Psoas muscle (tissue), 8 donors: ENCODE data around the gene MUC3A. TPM values are rescaled to one million over a fixed set of nuclear protein-coding genes. Genes with fewer than 3 reads are reported as not detected.
"Not testable (repeated sequence)": the region's sequence is repeated elsewhere in the genome, so short reads cannot be mapped to it uniquely, and the experiment has no call there.

ENCODE experiments used
- ATAC-seq, 4 donors: fragments of 200-7000 bp; cut with Tn5 transposase; one replicate each; pipeline ENCODE4 v1.9.1; 2020; ENCODE audit warnings: moderate library complexity in 3 of 4, mild to moderate bottlenecking in 2 of 4
- DNase-seq, 2 donors: peaks; one replicate each; pipeline ENCODE4 v3.0.0-alpha.2; 2020
- H3K27ac ChIP-seq: fragments of 200-600 bp; one replicate; pipeline ENCODE4 v1.8.0; 2022
- H3K27me3 ChIP-seq, 3 donors: fragments of 200-600 bp in 1 of 3; one replicate each; pipeline versions ENCODE4 v1.6.1 to v1.8.0; 2013 to 2022; ENCODE audit warnings: low read length in 2 of 3, mild to moderate bottlenecking in 2 of 3, moderate library complexity in 1 of 3; ENCODE audit not compliant: insufficient read depth in 3 of 3
- H3K36me3 ChIP-seq, 2 donors: fragments of 200-600 bp in 1 of 2; one replicate each; pipeline versions ENCODE4 v1.6.1 to v1.8.0; 2013 to 2022; ENCODE audit warnings: low read depth in 1 of 2, mild to moderate bottlenecking in 1 of 2, moderate library complexity in 1 of 2; ENCODE audit not compliant: insufficient read depth in 1 of 2
- H3K4me1 ChIP-seq: fragments of 200-600 bp; one replicate; pipeline ENCODE4 v1.8.0; 2022
- H3K4me3 ChIP-seq: fragments of 200-600 bp; one replicate; pipeline ENCODE4 v1.8.0; 2022; ENCODE audit warnings: mild to moderate bottlenecking
- H3K9me3 ChIP-seq: fragments of 200-600 bp; one replicate; pipeline ENCODE4 v1.8.0; 2022
- CTCF ChIP-seq: fragments of 200-600 bp; IDR thresholded peaks from one replicate; pipeline ENCODE4 v1.8.0; 2022; ENCODE audit warnings: antibody characterized with exemption
- WGBS, 3 donors: extraction: QIAGEN DNeasy Blood & Tissue Kit; methylation state at CpG; one replicate each; pipeline versions ENCODE4 v1.1.6 to v1.1.7; 2013; 5-methylcytosine and 5-hydroxymethylcytosine counted together
- intact Hi-C, 2 donors: fragments of 100-400 bp; cut with DNase I; formaldehyde crosslinking; loops; one replicate each; pipeline versions ENCODE4 v1.11.0 to v1.14.2; 2022
- polyA plus RNA-seq, 3 donors: library from polyadenylated mRNA; stranded (reverse); fragments of 200-250 nt; gene quantifications; one replicate each; pipeline ENCODE4 v1.2.3, GENCODE V29; 2013
- total RNA-seq, 4 donors: library from RNA; stranded (reverse); fragmentation: NEBNext Ultra II Directional in 2 of 4; extraction: Animal tissue kit (Norgen Biotek cat#: 25700) in 2 of 4; gene quantifications; one replicate each; pipeline versions ENCODE4 v1.2.1 to v1.2.4, GENCODE V29; 2021 to 2023
- donor health status: healthy with polysubstance abuse.
- donor health status: DM: no; HTN: no; CAD: no; lungs with moderate emphysema.
- donor health status: Bipolar disorder and iron deficiency.
- donor health status: healthy.
- donor health status: DM: yes; HTN: yes; CAD: no.
- donor health status: DM: no; HTN: no; CAD: no.
- donor health status: DM: no; HTN: no; CAD: no.
- donor health status: DM: yes; HTN: yes; CAD: no.

MUC3A gene
- total and polyA plus RNA-seq, 7 donors = 0.10 to 0.79 (median 0.30) TPM

- 48 to 57% (median 53%) methylated on average over 7 of the region's 7 CpGs for WGBS, 3 donors
- TF ChIP-seq CTCF = no peak
- intact Hi-C loops = no loop called here
- no peaks in the 10 kb centered on the region for H3K4me1 ChIP-seq
- ATAC-seq = no peak
- peaks cover 0 to 48% (median 10%) of the 10 kb centered on the region in 3 donors for H3K27me3 ChIP-seq
- no peaks in the 10 kb centered on the region for H3K36me3 ChIP-seq
- no peaks in the 10 kb centered on the region for H3K9me3 ChIP-seq
- no peak for DNase-seq
- H3K4me3 ChIP-seq = no peak overlapping the region
- no peak overlapping the region for H3K27ac ChIP-seq
These were observed 22.6 kb downstream of the MUC3A start for GRCh38 chr7:100972002-100972347.

GRCh38 chr7:100974021-100974420 is 24.7 kb downstream of the MUC3A start:
- H3K36me3 ChIP-seq = no peaks in the 10 kb centered on the region
- no peaks in the 10 kb centered on the region for H3K4me1 ChIP-seq
- no peak overlapping the region for H3K27ac ChIP-seq
- 70 to 82% (median 76%) methylated on average over 2 of the region's 2 CpGs for WGBS, 3 donors
- no peak overlapping the region for H3K4me3 ChIP-seq
- peaks cover 0 to 35% (median 4%) of the 10 kb centered on the region in 3 donors for H3K27me3 ChIP-seq
- no peaks in the 10 kb centered on the region for H3K9me3 ChIP-seq
- TF ChIP-seq CTCF = no peak
- ATAC-seq = no peak
- DNase-seq = no peak
- intact Hi-C loops = no loop called here

GRCh38 chr7:100975371-100975821 is 26.1 kb downstream of the MUC3A start:
- Histone ChIP-seq H3K27ac (no peak overlapping the region), H3K36me3 (no peaks in the 10 kb centered on the region), H3K4me1 (no peaks in the 10 kb centered on the region), H3K9me3 (no peaks in the 10 kb centered on the region), H3K4me3 (no peak overlapping the region), H3K27me3 (peaks cover 0 to 23% (median 2%) of the 10 kb centered on the region in 3 donors)
- intact Hi-C loops = no loop called here
- WGBS, 3 donors = 48 to 60% (median 60%) methylated on average over 3 of the region's 3 CpGs
- TF ChIP-seq CTCF = no peak
- DNase-seq (no peak), ATAC-seq (no peak)

GRCh38 chr7:100978300-100978699 is 29.0 kb downstream of the MUC3A start:
- DNase-seq (no peak), ATAC-seq (no peak)
- WGBS, 3 donors = 67 to 75% (median 71%) methylated on average over 4 of the region's 4 CpGs
- no peak overlapping the region for H3K27ac ChIP-seq
- no peak for TF ChIP-seq CTCF
- no peaks in the 10 kb centered on the region for H3K9me3 ChIP-seq
- intact Hi-C loops = no loop called here
- no peak overlapping the region for H3K4me3 ChIP-seq
- no peaks in the 10 kb centered on the region for H3K4me1 ChIP-seq
- H3K27me3 ChIP-seq = peaks cover 0 to 11% (median 2%) of the 10 kb centered on the region in 3 donors
- H3K36me3 ChIP-seq = no peaks in the 10 kb centered on the region

GRCh38 chr7:100983451-100984187 is 34.3 kb downstream of the MUC3A start:
- WGBS, 3 donors = 49 to 60% (median 55%) methylated on average over 8 of the region's 8 CpGs
- Histone ChIP-seq H3K27me3 (peaks cover 0 to 4% (median 0%) of the 10 kb centered on the region in 3 donors), H3K4me3 (no peak overlapping the region), H3K9me3 (no peaks in the 10 kb centered on the region), H3K4me1 (no peaks in the 10 kb centered on the region), H3K36me3 (no peaks in the 10 kb centered on the region), H3K27ac (no peak overlapping the region)
- TF ChIP-seq CTCF = no peak
- intact Hi-C loops = no loop called here
- no peak for ATAC-seq
- DNase-seq = no peak

GRCh38 chr7:100984241-100984918 is 35.0 kb downstream of the MUC3A start:
- DNase-seq, H3K4me3 ChIP-seq, H3K27me3 ChIP-seq, H3K4me1 ChIP-seq, ATAC-seq, H3K27ac ChIP-seq, intact Hi-C loops, H3K36me3 ChIP-seq, H3K9me3 ChIP-seq: not testable (repeated sequence)
- 74 to 76% (median 74%) methylated on average over 13 to 14 of the region's 14 CpGs for WGBS, 3 donors
